AG09309 (cell line): ENCODE results near the gene DEPDC1.

Experiments used
- DNase-seq: peaks from one replicate; pipeline ENCODE4 v3.0.0-alpha.2; 2010; ENCODE audit warnings: low read depth
- H3K4me3 ChIP-seq: 2 replicates; pipeline ENCODE4 v1.5.1; 2011; ENCODE audit warnings: mild to moderate bottlenecking, low read depth, low read length, moderate library complexity; ENCODE audit not compliant: control insufficient read depth
- TF ChIP-seq, protein P1 (sequence below): IDR thresholded peaks from 2 replicates; pipeline ENCODE4 v1.5.1; 2011; ENCODE audit warnings: mild to moderate bottlenecking, low read depth, low read length, inconsistent platforms; ENCODE audit not compliant: insufficient read depth, control insufficient read depth; ENCODE audit errors: missing control alignments

Gene DEPDC1

DNA sequence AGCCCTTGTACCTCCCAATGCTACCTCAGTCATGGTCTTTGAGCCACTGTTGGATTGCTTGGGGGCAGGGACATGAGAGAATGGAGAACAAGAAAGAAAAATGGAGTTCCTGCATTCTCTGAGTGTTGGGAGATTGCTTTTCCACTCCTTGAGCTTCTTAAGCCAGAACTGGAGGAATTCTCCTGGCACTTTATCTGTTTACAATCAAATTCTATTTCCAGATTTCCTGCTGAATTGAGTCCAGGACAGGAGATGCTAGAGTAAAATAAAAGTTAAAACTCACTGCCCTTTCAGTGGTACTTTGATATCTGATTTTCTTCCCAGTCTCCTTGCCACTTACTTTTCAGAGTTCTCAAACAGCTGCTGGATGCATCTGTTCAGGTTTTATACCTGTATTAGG is 24.4 kb upstream of the DEPDC1 start:
- H3K4me3 ChIP-seq, result no peak overlapping the region
- TF ChIP-seq, protein P1, sequence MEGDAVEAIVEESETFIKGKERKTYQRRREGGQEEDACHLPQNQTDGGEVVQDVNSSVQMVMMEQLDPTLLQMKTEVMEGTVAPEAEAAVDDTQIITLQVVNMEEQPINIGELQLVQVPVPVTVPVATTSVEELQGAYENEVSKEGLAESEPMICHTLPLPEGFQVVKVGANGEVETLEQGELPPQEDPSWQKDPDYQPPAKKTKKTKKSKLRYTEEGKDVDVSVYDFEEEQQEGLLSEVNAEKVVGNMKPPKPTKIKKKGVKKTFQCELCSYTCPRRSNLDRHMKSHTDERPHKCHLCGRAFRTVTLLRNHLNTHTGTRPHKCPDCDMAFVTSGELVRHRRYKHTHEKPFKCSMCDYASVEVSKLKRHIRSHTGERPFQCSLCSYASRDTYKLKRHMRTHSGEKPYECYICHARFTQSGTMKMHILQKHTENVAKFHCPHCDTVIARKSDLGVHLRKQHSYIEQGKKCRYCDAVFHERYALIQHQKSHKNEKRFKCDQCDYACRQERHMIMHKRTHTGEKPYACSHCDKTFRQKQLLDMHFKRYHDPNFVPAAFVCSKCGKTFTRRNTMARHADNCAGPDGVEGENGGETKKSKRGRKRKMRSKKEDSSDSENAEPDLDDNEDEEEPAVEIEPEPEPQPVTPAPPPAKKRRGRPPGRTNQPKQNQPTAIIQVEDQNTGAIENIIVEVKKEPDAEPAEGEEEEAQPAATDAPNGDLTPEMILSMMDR, result no peak
- DNase-seq, result no peak

DNA sequence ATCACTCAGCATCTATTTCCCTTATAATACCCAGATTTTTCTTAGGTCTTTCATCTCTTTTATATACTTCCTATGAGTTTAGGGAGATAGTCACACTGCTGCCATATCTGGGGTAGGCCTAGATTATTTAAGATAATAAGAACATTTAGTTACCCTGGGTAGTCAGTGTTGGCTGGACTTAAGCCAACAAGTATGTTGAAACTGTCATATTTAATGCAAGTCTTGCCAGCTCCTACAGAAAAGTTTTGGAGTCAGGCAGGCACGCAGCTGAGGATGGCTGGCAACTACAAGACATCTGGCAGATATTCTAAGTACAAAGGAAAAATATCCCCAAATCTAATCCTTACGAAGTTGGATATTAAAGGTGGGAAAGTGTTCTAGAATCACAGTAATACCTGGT is 19.2 kb upstream of the DEPDC1 start:
- DNase-seq, result no peak
- TF ChIP-seq, protein P1, result no peak

DNA sequence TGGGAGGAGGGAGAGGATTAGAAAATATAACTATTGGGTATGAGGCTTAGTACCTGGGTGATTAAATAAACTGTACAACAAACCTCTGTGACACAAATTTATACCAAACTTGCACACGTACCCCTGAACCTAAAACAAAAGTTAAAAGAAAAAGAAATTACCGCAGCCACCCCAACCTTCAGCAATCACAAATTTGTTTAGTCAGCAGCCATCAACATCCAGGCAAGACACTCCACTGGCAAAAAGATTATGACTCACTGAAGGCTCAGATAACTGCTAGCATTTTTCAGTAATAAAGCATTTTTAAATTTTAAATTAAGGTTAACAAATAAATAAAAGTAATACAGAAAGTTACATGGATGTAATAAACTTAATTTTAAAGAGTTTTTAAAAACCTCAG is 14.4 kb upstream of the DEPDC1 start:
- DNase-seq, result no peak
- TF ChIP-seq, protein P1, result no peak
- no peak overlapping the region for H3K4me3 ChIP-seq

More for the DNA sequence above, 19.2 kb upstream of the DEPDC1 start:
- H3K4me3 ChIP-seq, result no peak overlapping the region

DNA sequence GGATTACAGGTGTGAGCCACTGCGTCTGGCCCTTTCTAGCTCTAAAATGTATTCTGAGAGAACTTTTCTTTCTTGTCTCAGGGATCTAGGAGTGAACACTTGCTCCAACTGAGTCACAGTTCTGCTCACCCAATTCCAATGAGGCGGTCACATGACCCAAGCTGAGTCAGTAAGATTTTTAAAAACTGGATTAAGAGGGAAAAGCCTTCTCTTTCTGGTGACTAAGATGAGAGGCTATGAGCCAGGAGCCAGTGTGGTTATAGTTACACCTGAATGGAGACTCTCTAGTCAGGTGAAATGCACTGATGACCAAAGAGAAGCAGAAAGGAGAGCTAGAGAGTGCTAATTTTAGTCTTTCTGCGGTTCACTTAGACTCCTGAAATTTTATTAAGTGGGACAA is 9.5 kb upstream of the DEPDC1 start:
- no peak for DNase-seq
- no peak overlapping the region for H3K4me3 ChIP-seq
- TF ChIP-seq, protein P1, result no peak

DNA sequence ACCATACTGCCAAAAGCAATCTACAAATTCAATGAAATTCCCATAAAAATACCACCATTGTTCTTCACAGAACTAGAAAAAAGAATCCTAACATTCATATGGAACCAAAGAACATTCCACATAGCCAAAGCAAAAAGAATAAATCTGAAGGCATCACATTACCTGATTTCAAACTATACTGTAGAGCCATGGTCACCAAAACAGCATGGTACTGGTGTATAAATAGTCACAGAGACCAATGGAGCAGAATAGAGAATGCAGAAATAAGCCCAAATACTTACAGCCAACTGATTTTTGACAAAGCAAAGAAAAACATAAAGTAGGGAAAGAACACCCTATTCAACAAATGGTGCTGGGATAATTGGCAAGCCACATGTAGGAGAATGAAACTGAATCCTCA is 6.2 kb upstream of the DEPDC1 start:
- no peak overlapping the region for H3K4me3 ChIP-seq
- TF ChIP-seq, protein P1, result no peak
- DNase-seq, result no peak

DNA sequence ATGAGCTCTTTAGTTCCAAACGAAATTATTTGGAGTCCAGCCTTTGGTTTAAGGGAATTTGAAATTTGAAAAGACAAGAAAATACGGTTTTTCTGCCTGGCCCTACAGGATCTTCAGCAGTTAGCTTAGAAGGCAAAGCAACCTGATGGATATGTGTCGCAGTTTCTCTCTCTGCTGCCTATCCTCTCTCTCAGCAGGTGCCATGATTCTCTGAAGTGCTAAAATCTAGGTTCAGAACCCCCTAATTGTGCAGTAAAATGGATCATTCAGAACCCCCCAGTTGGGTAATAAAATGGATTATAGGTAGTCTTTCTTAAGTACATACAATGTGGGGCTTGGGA is 446 bp upstream of the DEPDC1 start:
- DNase-seq, result no peak
- TF ChIP-seq, protein P1, result no peak
- H3K4me3 ChIP-seq, result peak overlapping the region; percentile 82
